Coronary artery (tissue), 2 donors: ENCODE measurements around the gene CDHR2.

ENCODE experiments used
- DNase-seq: peaks from one replicate; pipeline ENCODE4 v3.0.0-alpha.2; 2017; ENCODE audit warnings: low spot score
- H3K27ac ChIP-seq, 2 donors: fragments of 200-600 bp; sonication (generic); one replicate each; pipeline ENCODE4 v1.5.1; 2016 to 2019
- H3K4me3 ChIP-seq: fragments of 200-600 bp; sonication (generic); 2 replicates; pipeline ENCODE4 v1.5.1; 2016; ENCODE audit warnings: mild to moderate bottlenecking, moderate library complexity
- TF ChIP-seq, protein P1 (sequence below): fragments of 200-600 bp; sonication (generic); IDR thresholded peaks from one replicate; pipeline ENCODE4 v1.5.1; 2019; ENCODE audit warnings: antibody characterized with exemption

CDHR2 gene

DNA sequence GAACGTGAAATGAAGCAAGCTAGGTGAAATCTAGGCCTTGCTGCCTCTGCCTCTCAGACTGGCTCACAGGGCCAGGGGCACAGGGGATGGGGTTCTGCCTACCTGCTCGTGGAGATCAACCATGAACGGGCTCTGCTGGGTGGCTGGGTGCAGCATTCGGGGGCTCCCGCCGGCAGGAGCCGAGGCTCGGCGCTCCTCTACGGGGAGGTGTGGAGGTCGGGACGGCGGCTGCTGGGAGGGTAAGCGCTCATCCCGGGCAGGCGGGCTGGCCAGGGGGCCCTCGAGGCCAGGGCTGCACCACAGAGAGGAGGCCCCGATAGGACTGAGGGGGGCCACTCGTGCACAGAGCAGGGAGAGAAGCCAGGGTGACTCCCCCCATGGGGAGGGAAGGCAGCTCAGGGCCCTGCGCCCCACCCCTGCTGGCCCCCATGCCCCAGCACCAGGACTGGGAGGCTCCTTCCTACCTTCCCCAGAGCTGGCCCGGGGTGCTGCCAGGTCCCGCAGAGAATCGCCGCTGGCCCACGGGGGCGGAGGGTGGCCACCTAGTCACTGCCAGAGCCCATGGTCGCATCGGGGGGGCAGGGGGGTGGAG, 17.1 kb upstream of the CDHR2 start:
- H3K4me3 ChIP-seq, result no peak overlapping the region
- TF ChIP-seq, protein P1, sequence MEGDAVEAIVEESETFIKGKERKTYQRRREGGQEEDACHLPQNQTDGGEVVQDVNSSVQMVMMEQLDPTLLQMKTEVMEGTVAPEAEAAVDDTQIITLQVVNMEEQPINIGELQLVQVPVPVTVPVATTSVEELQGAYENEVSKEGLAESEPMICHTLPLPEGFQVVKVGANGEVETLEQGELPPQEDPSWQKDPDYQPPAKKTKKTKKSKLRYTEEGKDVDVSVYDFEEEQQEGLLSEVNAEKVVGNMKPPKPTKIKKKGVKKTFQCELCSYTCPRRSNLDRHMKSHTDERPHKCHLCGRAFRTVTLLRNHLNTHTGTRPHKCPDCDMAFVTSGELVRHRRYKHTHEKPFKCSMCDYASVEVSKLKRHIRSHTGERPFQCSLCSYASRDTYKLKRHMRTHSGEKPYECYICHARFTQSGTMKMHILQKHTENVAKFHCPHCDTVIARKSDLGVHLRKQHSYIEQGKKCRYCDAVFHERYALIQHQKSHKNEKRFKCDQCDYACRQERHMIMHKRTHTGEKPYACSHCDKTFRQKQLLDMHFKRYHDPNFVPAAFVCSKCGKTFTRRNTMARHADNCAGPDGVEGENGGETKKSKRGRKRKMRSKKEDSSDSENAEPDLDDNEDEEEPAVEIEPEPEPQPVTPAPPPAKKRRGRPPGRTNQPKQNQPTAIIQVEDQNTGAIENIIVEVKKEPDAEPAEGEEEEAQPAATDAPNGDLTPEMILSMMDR, result no peak
- no peak overlapping the region for H3K27ac ChIP-seq
- no peak for DNase-seq

DNA sequence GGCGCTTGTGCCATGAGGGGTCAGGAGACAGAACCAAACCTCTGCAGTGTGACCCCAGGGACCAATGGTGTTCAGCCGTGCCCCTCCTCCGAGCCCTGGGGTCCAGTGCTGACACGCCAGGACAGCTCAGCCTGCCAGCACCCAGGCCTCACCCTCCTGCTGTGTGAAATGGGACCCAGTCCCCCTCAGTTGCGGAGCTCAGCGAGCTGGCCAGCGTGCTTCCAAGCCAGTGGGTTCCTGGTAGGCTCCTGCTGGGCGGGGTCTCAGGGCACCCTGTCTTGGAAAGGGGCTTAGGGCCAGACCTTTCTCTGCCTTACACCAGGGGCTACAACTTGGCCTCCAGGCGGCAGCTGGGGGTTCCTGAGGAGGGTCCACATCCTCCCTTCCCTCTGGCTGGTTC, 16.3 kb upstream of the CDHR2 start:
- TF ChIP-seq, protein P1, result no peak
- no peak for DNase-seq
- no peak overlapping the region for H3K27ac ChIP-seq
- no peak overlapping the region for H3K4me3 ChIP-seq

DNA sequence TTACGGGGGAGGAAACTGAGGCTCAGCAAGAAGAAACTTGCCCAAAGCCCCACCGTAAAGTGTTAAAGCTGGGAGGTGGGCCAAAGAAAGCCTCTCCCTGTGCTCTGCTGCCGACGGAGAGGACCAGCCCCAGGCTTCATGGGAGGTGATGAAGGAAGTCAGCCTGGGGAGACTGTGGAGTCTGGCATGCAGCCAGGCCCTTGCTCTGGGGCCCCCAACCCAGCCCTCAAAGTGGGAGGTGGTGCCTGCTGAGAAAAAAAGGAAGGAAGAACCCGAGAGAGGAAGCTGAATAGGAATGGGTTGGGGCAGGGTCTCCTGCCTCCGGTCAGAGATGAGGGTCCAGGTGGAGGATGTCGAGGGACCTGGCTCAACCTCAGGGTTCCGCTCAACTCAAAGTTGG, 15.8 kb upstream of the CDHR2 start:
- Histone ChIP-seq H3K4me3 (peak overlapping the region; percentile 99), H3K27ac (peak overlapping the region in 1 of 2 donors; percentile 100)
- TF ChIP-seq, protein P1, result no peak
- DNase-seq, result no peak

DNA sequence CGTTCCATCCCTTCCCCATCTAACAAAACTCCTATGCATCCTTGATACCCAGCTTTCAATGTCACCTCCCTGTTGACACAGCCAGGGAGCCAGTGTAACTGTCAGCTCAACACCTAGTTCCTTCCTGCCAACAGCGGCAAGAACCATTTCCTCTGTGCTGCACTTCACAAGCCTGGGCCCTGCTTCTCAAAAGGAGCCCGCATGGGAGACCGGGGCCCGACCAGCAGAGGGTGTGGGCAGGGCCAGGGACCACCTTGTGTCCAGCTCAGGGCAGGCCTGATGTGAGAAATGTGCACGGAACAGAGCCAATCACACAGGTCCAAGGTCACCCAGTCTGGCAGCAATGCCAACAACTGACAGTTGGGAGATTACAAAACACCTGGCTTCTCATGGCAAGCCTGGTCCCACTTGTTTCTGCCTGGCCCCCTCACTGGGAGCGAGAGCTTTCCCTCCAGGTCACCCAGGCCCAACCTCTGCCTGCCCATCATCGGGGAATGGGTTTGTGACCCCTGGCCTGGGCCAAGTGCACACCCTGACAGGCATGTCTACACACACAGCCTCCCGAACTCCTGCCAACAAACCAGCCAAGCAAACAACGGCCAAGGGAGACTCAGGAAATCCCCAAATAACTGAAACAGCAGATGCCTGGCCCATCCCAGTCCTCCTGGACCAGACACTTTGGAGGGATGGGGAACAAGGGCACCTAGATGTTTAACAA, 15.1 kb upstream of the CDHR2 start:
- TF ChIP-seq, protein P1, result no peak
- H3K27ac ChIP-seq, result peak overlapping the region in 1 of 2 donors; percentile 100
- no peak for DNase-seq
- peak overlapping the region; percentile 99 for H3K4me3 ChIP-seq

DNA sequence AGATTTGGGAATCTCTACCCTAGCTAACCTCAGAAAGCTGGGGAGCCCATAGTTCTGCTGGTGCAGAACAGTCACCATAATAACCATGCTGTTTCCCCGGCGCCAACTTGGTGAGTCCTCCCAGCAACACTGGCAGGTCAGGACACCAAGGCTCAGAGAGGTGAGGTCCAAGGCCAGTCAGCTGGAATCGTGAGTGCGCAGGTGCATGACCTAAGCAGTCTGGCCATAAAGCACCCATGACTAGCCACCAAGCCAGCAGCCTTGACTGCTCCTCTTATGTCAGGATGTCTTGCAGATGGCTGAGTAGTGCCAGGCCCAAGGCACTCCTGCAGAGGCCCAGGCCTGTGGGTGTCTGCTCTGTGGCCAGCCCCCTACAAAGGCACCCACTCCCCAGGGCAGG, 14.5 kb upstream of the CDHR2 start:
- TF ChIP-seq, protein P1, result no peak
- peak overlapping the region in 1 of 2 donors; percentile 100 for H3K27ac ChIP-seq
- H3K4me3 ChIP-seq, result peak overlapping the region; percentile 99
- DNase-seq, result no peak

DNA sequence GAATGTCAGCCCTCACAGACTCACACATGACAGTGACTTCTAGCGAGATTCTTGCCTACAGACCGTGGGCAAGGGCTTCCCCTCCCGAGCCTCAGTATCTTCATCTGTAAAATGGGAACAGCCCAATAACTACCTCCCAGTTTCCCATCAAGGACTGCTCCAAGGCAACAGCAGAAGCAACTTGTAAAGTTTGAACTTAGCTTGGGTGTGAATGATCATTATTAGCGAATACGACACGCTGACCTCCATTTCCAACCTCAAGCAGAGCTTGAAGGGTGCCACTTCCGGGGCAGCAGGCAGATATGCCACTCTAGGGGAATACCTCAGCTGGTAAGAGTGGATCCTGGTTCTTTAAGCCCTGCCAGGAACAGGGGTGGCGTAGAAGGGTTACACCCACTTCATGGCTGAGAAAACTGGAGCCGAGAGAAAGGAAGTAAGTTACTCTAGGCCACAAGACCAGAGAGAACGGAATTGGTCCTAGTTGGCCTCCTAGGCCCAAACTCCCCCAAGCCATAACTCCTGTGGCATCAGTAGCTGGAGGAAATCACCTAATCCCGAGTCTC, 14.0 kb upstream of the CDHR2 start:
- TF ChIP-seq, protein P1, result no peak
- H3K27ac ChIP-seq, result peak overlapping the region; percentile 90 to 100
- no peak for DNase-seq
- H3K4me3 ChIP-seq, result peak overlapping the region; percentile 99
